Omental fat pad (tissue), 4 donors: Measurements from ENCODE around the gene MRPL1. TPM values are rescaled to one million over a fixed set of nuclear protein-coding genes. Genes with fewer than 3 reads are reported as not detected.
"Not testable (repeated sequence)": the region's sequence is repeated elsewhere in the genome, so short reads cannot be mapped to it uniquely, and the experiment has no call there.

Source experiments
- ATAC-seq: fragments of 150-250 bp; one replicate; pipeline ENCODE4 v1.9.1; 2016; ENCODE audit warnings: mild to moderate bottlenecking, moderate library complexity; ENCODE audit not compliant: low FRiP score
- DNase-seq: peaks from one replicate; pipeline ENCODE4 v3.0.0-alpha.2; 2019; ENCODE audit warnings: low spot score
- total RNA-seq, 4 donors: library from RNA; depleted of rRNA; stranded (reverse); fragments of >200 nt; gene quantifications; one replicate each; pipeline ENCODE4 v1.1.0, GENCODE V29; 2016
- TF ChIP-seq, protein P1 (sequence below), 3 donors: fragments of 450-650 bp; IDR thresholded peaks; one replicate each; pipeline ENCODE4 v1.5.1; 2016 to 2017; ENCODE audit warnings: antibody characterized with exemption in 3 of 3, mild to moderate bottlenecking in 3 of 3, moderate library complexity in 2 of 3

Gene MRPL1
- total RNA-seq, 4 donors from 2014 or later = 17.1 to 20.5 (median 18.7) TPM

- TF ChIP-seq, protein P1, sequence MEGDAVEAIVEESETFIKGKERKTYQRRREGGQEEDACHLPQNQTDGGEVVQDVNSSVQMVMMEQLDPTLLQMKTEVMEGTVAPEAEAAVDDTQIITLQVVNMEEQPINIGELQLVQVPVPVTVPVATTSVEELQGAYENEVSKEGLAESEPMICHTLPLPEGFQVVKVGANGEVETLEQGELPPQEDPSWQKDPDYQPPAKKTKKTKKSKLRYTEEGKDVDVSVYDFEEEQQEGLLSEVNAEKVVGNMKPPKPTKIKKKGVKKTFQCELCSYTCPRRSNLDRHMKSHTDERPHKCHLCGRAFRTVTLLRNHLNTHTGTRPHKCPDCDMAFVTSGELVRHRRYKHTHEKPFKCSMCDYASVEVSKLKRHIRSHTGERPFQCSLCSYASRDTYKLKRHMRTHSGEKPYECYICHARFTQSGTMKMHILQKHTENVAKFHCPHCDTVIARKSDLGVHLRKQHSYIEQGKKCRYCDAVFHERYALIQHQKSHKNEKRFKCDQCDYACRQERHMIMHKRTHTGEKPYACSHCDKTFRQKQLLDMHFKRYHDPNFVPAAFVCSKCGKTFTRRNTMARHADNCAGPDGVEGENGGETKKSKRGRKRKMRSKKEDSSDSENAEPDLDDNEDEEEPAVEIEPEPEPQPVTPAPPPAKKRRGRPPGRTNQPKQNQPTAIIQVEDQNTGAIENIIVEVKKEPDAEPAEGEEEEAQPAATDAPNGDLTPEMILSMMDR (IDR thresholded peaks at IDR 0.05) = no peak
- ATAC-seq = no peak
- DNase-seq = no peak
Observed at GRCh38 chr4:77927991-77928925, 65.6 kb downstream of the MRPL1 start.

- ATAC-seq (no peak), DNase-seq (no peak)
- TF ChIP-seq, protein P1 (IDR thresholded peaks at IDR 0.05) = no peak
Observed at GRCh38 chr4:77930154-77930639, 67.6 kb downstream of the MRPL1 start.

- TF ChIP-seq, protein P1 (IDR thresholded peaks at IDR 0.05) = no peak
- ATAC-seq (no peak), DNase-seq (no peak)
Observed at GRCh38 chr4:77930876-77931275, 68.2 kb downstream of the MRPL1 start.

DNA sequence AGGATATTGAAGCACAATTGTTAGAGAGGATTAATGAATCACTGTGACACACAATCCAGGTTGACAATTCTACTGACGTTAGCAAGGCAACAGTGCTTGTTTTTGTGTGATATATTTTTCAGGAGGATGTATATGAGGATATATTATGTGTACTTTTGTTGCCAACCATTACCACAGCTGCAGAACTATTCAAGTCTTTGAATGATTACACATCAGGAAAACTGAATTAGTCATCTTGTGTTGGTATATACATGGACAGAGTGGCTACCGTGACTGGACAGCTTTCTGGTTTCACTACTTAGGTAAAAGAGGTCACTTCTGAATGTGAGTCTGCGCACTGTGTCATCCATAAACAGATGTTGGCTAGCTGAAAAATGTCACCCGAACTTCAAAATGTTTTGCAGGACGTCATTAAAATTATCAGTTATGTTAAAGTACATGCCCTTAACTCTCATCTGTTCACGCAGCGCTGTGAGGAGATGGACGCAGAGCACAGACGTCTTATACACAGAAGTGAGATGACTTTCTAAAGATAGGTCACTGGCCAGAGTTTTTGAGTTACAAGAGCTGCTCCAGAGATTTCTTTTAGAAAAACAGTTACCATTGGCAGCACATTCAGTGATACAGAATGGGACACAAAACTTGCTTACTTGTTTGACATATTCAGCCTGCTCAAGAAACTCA, 69.0 kb downstream of the MRPL1 start:
- TF ChIP-seq, protein P1 (IDR thresholded peaks at IDR 0.05) = no peak
- ATAC-seq (no peak), DNase-seq (no peak)

- ATAC-seq (no peak), DNase-seq (no peak)
- TF ChIP-seq, protein P1 (IDR thresholded peaks at IDR 0.05) = no peak
Observed at GRCh38 chr4:77938560-77938959, 75.9 kb downstream of the MRPL1 start.

DNA sequence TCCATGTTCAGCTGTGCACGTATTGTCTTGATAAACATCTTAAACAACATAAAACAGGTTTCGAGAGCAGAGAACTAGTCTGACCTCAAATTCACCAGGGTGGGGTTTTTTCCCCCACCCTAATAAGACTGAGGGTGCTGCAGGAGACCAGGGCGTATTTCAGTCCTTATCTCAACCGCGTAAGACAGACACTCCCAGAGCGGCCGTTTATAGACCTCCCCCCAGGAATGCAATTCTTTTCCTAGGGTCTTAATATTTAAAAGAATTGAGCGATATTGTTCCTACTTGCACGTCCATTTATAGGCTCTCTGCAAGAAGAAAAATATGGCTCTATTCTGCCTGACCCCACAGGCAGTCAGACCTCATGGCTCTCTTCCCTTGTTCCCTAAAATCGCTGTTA, 83.3 kb downstream of the MRPL1 start:
- not testable (repeated sequence) for DNase-seq, ATAC-seq

- no peak for ATAC-seq
- no peak for DNase-seq
- TF ChIP-seq, protein P1 (IDR thresholded peaks at IDR 0.05) = no peak
Observed at GRCh38 chr4:77950203-77950602, 87.6 kb downstream of the MRPL1 start.
